Peyer's patch (tissue), 4 donors: ENCODE results near the gene DOCK1. TPM values are rescaled to one million over a fixed set of nuclear protein-coding genes. Genes with fewer than 3 reads are reported as not detected.

ENCODE experiments used
- DNase-seq, 3 donors: peaks; one replicate each; pipeline ENCODE4 v3.0.0-alpha.2; 2017 to 2019
- H3K27ac ChIP-seq, 4 donors: fragments of 200-600 bp; sonication (generic); one replicate each; pipeline ENCODE4 v1.5.1; 2016 to 2019
- H3K27me3 ChIP-seq, 2 donors: fragments of 200-600 bp; sonication (generic); one replicate each; pipeline ENCODE4 v1.5.1; 2019
- H3K36me3 ChIP-seq, 3 donors: fragments of 200-600 bp; sonication (generic); one replicate each; pipeline ENCODE4 v1.5.1; 2016 to 2019
- H3K4me1 ChIP-seq, 4 donors: fragments of 200-600 bp; sonication (generic); one replicate each; pipeline ENCODE4 v1.5.1; 2016 to 2019
- H3K4me3 ChIP-seq, 4 donors: fragments of 200-600 bp; sonication (generic); 1 replicate in 3 of 4; 2 replicates in 1 of 4; pipeline ENCODE4 v1.5.1; 2016 to 2019; ENCODE audit warnings: mild to moderate bottlenecking in 1 of 4
- H3K9me3 ChIP-seq, 4 donors: fragments of 200-600 bp; sonication (generic); one replicate each; pipeline ENCODE4 v1.5.1; 2016 to 2019; ENCODE audit warnings: mild to moderate bottlenecking in 1 of 4
- POLR2A ChIP-seq, 2 donors: fragments of 450-650 bp; IDR thresholded peaks; one replicate each; pipeline ENCODE4 v1.5.1; 2017; ENCODE audit warnings: antibody characterized with exemption in 2 of 2, mild to moderate bottlenecking in 2 of 2, moderate library complexity in 2 of 2
- total RNA-seq, 4 donors: library from RNA; depleted of rRNA; stranded (reverse); fragments of >200 nt; gene quantifications; one replicate each; pipeline ENCODE4 v1.1.0, GENCODE V29; 2016
- TF ChIP-seq, protein P1 (sequence below), 6 experiments: fragments of 450-650 bp in 4 of 6; fragments of 200-600 bp in 2 of 6; sonication (generic) in 1 of 6; IDR thresholded peaks; one replicate each; pipeline ENCODE4 v1.5.1; 2017 to 2019; ENCODE audit warnings: antibody characterized with exemption in 6 of 6, mild to moderate bottlenecking in 3 of 6, moderate library complexity in 1 of 6

Gene DOCK1
- total RNA-seq, 4 donors from 2014 or later, result 42.0 to 117 (median 92.2) TPM

DNA sequence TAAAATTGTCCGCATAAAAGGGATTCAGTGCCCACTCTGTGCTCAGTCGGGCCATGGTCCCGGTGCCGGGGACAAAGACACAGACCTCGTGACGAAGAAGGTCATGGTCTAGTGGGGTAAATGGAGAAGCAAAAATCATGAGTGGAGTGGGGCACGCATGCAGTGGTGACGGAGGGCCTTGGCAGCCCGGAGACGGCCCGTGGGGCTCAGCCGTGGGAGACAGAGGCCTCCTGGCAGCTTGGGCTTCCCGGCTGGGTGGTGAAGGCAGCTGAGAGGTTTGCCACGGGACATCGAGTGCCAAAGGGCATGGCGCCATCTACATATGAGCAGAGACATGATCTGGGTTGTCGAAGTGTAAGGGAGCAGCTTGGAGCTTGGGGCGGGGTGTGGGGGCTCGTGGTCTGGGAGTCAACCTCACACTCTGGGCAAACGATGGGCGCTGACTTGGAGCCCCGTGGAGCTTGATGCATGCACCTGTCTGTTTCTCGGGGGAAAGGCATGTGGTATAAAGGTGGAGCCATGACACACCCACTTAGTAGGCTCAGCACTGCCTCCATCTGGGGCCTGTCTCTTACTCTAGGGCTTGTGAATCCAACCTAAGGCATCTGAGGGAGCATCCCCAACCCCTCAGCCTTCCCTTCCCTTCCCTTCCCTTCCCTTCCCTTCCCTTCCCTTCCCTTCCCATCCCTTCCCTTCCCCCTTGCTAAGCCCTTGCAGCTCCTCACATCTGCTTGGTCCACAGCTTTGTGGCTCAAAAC, 442.2 kb downstream of the DOCK1 start:
- Histone ChIP-seq H3K4me1 (no peaks in the 10 kb centered on the region), H3K9me3 (no peaks in the 10 kb centered on the region), H3K27me3 (no peaks in the 10 kb centered on the region), H3K4me3 (no peak overlapping the region), H3K27ac (no peak overlapping the region), H3K36me3 (peaks cover 0 to 34% (median 0%) of the 10 kb centered on the region in 3 donors)
- DNase-seq, result no peak
- TF ChIP-seq, protein P1, sequence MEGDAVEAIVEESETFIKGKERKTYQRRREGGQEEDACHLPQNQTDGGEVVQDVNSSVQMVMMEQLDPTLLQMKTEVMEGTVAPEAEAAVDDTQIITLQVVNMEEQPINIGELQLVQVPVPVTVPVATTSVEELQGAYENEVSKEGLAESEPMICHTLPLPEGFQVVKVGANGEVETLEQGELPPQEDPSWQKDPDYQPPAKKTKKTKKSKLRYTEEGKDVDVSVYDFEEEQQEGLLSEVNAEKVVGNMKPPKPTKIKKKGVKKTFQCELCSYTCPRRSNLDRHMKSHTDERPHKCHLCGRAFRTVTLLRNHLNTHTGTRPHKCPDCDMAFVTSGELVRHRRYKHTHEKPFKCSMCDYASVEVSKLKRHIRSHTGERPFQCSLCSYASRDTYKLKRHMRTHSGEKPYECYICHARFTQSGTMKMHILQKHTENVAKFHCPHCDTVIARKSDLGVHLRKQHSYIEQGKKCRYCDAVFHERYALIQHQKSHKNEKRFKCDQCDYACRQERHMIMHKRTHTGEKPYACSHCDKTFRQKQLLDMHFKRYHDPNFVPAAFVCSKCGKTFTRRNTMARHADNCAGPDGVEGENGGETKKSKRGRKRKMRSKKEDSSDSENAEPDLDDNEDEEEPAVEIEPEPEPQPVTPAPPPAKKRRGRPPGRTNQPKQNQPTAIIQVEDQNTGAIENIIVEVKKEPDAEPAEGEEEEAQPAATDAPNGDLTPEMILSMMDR (IDR thresholded peaks at IDR 0.05), result no peak
- TF ChIP-seq POLR2A (IDR thresholded peaks at IDR 0.05), result no peak

DNA sequence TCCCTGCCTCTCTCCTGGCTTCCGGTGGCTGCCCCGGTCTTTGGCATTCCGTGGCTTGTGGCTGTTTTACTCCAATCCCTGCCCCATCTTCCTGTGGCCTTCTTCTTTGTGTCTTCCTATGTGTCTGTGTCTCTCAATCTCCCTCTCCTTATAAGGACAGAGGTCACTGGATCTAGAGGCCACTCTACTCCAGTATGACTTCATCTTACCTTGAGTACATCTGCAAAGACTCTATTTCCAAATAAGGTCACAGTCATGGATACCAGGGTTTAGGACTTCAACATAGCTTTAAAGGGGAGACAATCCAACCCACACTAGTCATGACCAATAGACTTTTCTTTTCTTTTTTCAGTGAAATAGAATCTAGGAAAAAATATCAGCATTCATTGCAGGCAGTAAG, 444.5 kb downstream of the DOCK1 start:
- TF ChIP-seq, protein P1 (IDR thresholded peaks at IDR 0.05), result no peak
- no peak for TF ChIP-seq POLR2A (IDR thresholded peaks at IDR 0.05)
- DNase-seq, result no peak
- Histone ChIP-seq H3K27ac (no peak overlapping the region), H3K4me3 (no peak overlapping the region), H3K36me3 (peaks cover 0 to 21% (median 0%) of the 10 kb centered on the region in 3 donors), H3K4me1 (no peaks in the 10 kb centered on the region), H3K27me3 (no peaks in the 10 kb centered on the region), H3K9me3 (no peaks in the 10 kb centered on the region)

DNA sequence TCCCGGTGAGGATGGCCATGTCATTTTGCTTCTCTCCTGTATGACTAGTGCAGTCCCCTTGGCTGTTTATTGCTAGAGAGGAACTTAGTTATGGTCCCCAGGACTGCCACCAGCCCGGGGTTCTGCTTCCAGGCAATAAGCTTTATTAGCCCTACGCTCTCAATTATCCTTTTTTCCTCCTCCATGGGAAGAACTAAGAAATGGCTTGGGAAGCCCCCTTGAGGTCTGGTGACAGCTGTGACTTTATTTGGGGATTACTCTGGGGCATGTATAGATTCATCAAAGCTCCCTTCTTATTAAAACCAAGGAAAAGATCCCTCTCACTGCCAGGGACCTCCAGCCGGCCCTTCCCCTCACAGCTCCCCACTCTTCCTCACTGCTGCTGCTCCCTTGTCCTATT, 446.3 kb downstream of the DOCK1 start:
- Histone ChIP-seq H3K36me3 (peaks cover 0 to 7% (median 0%) of the 10 kb centered on the region in 3 donors), H3K27me3 (no peaks in the 10 kb centered on the region), H3K4me1 (no peaks in the 10 kb centered on the region), H3K4me3 (no peak overlapping the region), H3K27ac (no peak overlapping the region), H3K9me3 (no peaks in the 10 kb centered on the region)
- TF ChIP-seq, protein P1 (IDR thresholded peaks at IDR 0.05), result no peak
- no peak for TF ChIP-seq POLR2A (IDR thresholded peaks at IDR 0.05)
- DNase-seq, result no peak

DNA sequence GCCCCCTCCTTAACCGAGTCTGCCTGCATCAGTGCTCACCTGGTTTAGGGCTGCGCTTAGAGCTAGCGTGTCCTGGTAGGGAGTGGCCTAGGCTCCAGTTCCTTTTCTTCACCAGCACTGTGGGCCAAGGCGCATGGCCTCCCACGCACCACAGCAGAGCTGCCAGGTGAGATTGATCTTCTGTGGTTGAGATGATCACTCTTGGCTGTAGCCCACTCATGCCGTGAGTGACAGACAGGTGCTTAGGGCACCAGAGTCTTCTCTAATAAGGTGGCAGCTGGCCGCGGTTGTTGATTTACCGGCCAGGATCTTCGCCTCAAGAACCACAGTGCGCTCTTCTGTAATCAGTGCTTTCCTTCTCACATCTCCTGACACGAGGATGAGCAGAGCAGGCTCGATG, 448.3 kb downstream of the DOCK1 start:
- Histone ChIP-seq H3K27ac (no peak overlapping the region), H3K4me1 (no peaks in the 10 kb centered on the region), H3K27me3 (no peaks in the 10 kb centered on the region), H3K4me3 (no peak overlapping the region), H3K9me3 (no peaks in the 10 kb centered on the region), H3K36me3 (peaks cover 0 to 5% (median 0%) of the 10 kb centered on the region in 3 donors)
- TF ChIP-seq POLR2A (IDR thresholded peaks at IDR 0.05), result no peak
- TF ChIP-seq, protein P1 (IDR thresholded peaks at IDR 0.05), result no peak
- no peak for DNase-seq

DNA sequence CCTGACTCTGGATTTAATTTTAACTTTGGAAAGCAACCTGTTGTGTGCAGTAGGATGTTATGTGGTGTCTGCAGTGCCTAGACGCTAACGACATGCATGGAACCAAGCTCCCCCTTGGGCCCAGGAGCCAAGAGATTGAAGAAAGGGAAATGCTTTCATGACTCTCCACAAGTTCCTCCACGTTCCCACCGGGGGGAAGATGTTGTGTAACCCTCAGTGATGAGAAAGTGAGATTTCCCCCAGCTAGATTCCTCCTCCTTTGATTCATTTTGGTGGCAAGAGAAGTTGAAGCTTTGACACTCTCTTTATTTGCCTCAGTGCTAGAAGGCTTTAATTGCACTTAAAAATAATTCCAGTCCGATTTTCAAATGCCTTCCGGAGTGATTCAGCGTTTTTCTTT, 449.0 kb downstream of the DOCK1 start:
- DNase-seq, result no peak
- no peaks in the 10 kb centered on the region for H3K27me3 ChIP-seq
- peaks cover 0 to 5% (median 0%) of the 10 kb centered on the region in 3 donors for H3K36me3 ChIP-seq
- no peaks in the 10 kb centered on the region for H3K9me3 ChIP-seq
- no peak overlapping the region for H3K4me3 ChIP-seq
- H3K4me1 ChIP-seq, result no peaks in the 10 kb centered on the region
- no peak overlapping the region for H3K27ac ChIP-seq
- no peak for TF ChIP-seq POLR2A (IDR thresholded peaks at IDR 0.05)
- TF ChIP-seq, protein P1 (IDR thresholded peaks at IDR 0.05), result no peak
